ENCODE measurements around the gene ZNF43.

Gene ZNF43

DNA sequence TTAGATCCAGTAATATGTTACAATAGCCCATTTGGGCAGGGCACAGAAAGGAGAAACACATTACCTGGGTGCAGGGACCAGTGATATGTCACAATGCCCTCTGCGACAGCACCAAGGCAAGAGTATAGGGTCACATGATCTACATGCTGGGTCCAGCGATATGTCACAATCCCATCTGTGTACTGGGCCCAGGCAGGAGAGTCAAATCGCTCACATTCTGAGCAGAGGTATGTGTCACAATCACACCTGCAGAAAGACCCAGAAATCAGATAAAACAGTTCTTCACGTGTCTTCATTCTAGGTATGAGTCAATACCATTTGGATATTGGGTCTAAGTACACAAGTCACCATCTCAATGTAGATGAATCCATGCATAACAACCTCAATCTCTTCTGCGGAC, 7.1 kb upstream of the ZNF43 start:
- no peak for ATAC-seq
- TF ChIP-seq, protein P1, sequence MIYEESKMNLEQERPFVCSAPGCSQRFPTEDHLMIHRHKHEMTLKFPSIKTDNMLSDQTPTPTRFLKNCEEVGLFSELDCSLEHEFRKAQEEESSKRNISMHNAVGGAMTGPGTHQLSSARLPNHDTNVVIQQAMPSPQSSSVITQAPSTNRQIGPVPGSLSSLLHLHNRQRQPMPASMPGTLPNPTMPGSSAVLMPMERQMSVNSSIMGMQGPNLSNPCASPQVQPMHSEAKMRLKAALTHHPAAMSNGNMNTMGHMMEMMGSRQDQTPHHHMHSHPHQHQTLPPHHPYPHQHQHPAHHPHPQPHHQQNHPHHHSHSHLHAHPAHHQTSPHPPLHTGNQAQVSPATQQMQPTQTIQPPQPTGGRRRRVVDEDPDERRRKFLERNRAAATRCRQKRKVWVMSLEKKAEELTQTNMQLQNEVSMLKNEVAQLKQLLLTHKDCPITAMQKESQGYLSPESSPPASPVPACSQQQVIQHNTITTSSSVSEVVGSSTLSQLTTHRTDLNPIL (CRISPR knock-in tag; IDR thresholded peaks at IDR 0.05; ENCODE audit: low read depth) = no peak
- TF ChIP-seq BACH2 (CRISPR knock-in tag; IDR thresholded peaks at IDR 0.05; ENCODE audit: borderline replicate concordance) (no peak), OSR1 (CRISPR knock-in tag; IDR thresholded peaks at IDR 0.05) (no peak), SNAI2 (CRISPR knock-in tag; IDR thresholded peaks at IDR 0.05) (no peak), ZFP30 (CRISPR knock-in tag; IDR thresholded peaks at IDR 0.05) (no peak), GLIS3 (CRISPR knock-in tag; IDR thresholded peaks at IDR 0.05) (no peak), CSDC2 (CRISPR knock-in tag; IDR thresholded peaks at IDR 0.05) (no peak)
- TF ChIP-seq, protein P2, sequence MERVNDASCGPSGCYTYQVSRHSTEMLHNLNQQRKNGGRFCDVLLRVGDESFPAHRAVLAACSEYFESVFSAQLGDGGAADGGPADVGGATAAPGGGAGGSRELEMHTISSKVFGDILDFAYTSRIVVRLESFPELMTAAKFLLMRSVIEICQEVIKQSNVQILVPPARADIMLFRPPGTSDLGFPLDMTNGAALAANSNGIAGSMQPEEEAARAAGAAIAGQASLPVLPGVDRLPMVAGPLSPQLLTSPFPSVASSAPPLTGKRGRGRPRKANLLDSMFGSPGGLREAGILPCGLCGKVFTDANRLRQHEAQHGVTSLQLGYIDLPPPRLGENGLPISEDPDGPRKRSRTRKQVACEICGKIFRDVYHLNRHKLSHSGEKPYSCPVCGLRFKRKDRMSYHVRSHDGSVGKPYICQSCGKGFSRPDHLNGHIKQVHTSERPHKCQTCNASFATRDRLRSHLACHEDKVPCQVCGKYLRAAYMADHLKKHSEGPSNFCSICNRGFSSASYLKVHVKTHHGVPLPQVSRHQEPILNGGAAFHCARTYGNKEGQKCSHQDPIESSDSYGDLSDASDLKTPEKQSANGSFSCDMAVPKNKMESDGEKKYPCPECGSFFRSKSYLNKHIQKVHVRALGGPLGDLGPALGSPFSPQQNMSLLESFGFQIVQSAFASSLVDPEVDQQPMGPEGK (CRISPR knock-in tag; IDR thresholded peaks at IDR 0.05; ENCODE audit: borderline replicate concordance) = no peak

DNA sequence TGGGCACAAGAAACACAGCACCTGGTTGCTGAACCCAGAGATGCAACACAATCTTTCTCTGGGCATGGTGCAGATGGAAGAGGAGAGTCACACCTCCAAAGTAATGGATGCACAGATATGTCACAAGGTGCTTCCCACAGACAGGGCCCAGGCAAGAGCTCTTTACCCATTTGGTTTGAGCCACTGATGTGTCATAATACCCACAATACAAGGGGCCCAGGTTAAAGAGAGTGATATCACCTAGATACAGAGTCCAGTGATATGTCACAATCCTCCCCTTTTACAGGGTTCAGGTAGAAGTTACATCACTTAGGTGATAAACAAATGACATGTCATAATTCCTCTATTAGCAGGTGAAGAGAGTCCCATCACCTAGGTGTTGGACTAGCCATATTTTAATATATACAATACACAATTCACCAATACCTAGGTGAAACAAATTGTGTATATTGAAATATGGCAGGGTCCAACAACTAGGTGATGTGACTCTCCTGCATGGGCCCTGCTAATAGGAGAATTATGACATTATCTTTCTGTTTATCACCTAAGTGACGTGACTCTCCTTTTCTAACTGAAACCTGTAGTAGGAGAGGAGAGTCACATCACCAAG, 5.6 kb upstream of the ZNF43 start:
- no peak for ATAC-seq
- TF ChIP-seq ZFP30 (CRISPR knock-in tag; IDR thresholded peaks at IDR 0.05) = no peak
- no peak for TF ChIP-seq BACH2 (CRISPR knock-in tag; IDR thresholded peaks at IDR 0.05; ENCODE audit: borderline replicate concordance)
- TF ChIP-seq, protein P3, sequence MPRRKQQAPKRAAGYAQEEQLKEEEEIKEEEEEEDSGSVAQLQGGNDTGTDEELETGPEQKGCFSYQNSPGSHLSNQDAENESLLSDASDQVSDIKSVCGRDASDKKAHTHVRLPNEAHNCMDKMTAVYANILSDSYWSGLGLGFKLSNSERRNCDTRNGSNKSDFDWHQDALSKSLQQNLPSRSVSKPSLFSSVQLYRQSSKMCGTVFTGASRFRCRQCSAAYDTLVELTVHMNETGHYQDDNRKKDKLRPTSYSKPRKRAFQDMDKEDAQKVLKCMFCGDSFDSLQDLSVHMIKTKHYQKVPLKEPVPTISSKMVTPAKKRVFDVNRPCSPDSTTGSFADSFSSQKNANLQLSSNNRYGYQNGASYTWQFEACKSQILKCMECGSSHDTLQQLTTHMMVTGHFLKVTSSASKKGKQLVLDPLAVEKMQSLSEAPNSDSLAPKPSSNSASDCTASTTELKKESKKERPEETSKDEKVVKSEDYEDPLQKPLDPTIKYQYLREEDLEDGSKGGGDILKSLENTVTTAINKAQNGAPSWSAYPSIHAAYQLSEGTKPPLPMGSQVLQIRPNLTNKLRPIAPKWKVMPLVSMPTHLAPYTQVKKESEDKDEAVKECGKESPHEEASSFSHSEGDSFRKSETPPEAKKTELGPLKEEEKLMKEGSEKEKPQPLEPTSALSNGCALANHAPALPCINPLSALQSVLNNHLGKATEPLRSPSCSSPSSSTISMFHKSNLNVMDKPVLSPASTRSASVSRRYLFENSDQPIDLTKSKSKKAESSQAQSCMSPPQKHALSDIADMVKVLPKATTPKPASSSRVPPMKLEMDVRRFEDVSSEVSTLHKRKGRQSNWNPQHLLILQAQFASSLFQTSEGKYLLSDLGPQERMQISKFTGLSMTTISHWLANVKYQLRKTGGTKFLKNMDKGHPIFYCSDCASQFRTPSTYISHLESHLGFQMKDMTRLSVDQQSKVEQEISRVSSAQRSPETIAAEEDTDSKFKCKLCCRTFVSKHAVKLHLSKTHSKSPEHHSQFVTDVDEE (CRISPR knock-in tag; IDR thresholded peaks at IDR 0.05) = no peak
- TF ChIP-seq ZC3H10 (CRISPR knock-in tag; IDR thresholded peaks at IDR 0.05) = no peak
- TF ChIP-seq CSDC2 (CRISPR knock-in tag; IDR thresholded peaks at IDR 0.05) = no peak
- no peak for TF ChIP-seq TCF4 (CRISPR knock-in tag; IDR thresholded peaks at IDR 0.05; ENCODE audit: borderline replicate concordance)
- no peak for TF ChIP-seq GLIS3 (CRISPR knock-in tag; IDR thresholded peaks at IDR 0.05)
- TF ChIP-seq ZNF565 (CRISPR knock-in tag; conservative IDR thresholded peaks at IDR 0.05; ENCODE audit: low read depth) = no peak
- no peak for TF ChIP-seq ZNF8 (CRISPR knock-in tag; IDR thresholded peaks at IDR 0.05)
- TF ChIP-seq RARB (CRISPR knock-in tag; IDR thresholded peaks at IDR 0.05) = no peak
- TF ChIP-seq, protein P1 (CRISPR knock-in tag; IDR thresholded peaks at IDR 0.05; ENCODE audit: low read depth) = no peak
- no peak for TF ChIP-seq PPARA (CRISPR knock-in tag; IDR thresholded peaks at IDR 0.05; ENCODE audit: borderline replicate concordance)
- TF ChIP-seq ISL1 (CRISPR knock-in tag; IDR thresholded peaks at IDR 0.05) = no peak
- TF ChIP-seq ESRRG (CRISPR knock-in tag; IDR thresholded peaks at IDR 0.05) = no peak
- TF ChIP-seq, protein P4, sequence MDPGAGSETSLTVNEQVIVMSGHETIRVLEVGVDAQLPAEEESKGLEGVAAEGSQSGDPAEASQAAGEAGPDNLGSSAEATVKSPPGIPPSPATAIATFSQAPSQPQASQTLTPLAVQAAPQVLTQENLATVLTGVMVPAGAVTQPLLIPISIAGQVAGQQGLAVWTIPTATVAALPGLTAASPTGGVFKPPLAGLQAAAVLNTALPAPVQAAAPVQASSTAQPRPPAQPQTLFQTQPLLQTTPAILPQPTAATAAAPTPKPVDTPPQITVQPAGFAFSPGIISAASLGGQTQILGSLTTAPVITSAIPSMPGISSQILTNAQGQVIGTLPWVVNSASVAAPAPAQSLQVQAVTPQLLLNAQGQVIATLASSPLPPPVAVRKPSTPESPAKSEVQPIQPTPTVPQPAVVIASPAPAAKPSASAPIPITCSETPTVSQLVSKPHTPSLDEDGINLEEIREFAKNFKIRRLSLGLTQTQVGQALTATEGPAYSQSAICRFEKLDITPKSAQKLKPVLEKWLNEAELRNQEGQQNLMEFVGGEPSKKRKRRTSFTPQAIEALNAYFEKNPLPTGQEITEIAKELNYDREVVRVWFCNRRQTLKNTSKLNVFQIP (CRISPR knock-in tag; IDR thresholded peaks at IDR 0.05; ENCODE audit: borderline replicate concordance, low read depth) = no peak
- no peak for TF ChIP-seq SNAI2 (CRISPR knock-in tag; IDR thresholded peaks at IDR 0.05)
- TF ChIP-seq OSR1 (CRISPR knock-in tag; IDR thresholded peaks at IDR 0.05) = no peak
- no peak for TF ChIP-seq ZFP3 (CRISPR knock-in tag; IDR thresholded peaks at IDR 0.05)
- TF ChIP-seq, protein P2 (CRISPR knock-in tag; IDR thresholded peaks at IDR 0.05; ENCODE audit: borderline replicate concordance) = no peak
- TF ChIP-seq, protein P5, sequence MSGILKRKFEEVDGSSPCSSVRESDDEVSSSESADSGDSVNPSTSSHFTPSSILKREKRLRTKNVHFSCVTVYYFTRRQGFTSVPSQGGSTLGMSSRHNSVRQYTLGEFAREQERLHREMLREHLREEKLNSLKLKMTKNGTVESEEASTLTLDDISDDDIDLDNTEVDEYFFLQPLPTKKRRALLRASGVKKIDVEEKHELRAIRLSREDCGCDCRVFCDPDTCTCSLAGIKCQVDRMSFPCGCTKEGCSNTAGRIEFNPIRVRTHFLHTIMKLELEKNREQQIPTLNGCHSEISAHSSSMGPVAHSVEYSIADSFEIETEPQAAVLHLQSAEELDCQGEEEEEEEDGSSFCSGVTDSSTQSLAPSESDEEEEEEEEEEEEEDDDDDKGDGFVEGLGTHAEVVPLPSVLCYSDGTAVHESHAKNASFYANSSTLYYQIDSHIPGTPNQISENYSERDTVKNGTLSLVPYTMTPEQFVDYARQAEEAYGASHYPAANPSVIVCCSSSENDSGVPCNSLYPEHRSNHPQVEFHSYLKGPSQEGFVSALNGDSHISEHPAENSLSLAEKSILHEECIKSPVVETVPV (CRISPR knock-in tag; IDR thresholded peaks at IDR 0.05) = no peak

Measured in SK-N-SH treated with all-trans-retinoic acid at 6 μM for 48 hours (cell line).